Left lung (tissue), 10 donors: Measurements from ENCODE around the gene ZBTB21. TPM values are rescaled to one million over a fixed set of nuclear protein-coding genes. Genes with fewer than 3 reads are reported as not detected.
A peak's percentile ranks its signal among the peaks of the same experiment; 100 is the strongest.

Source experiments
- ATAC-seq: fragments of 200-7000 bp; cut with Tn5 transposase; one replicate; pipeline ENCODE4 v1.9.1; 2020; ENCODE audit warnings: moderate library complexity
- DNase-seq, 4 donors: peaks; one replicate each; pipeline ENCODE4 v3.0.0-alpha.2; 2013 to 2020
- H3K27ac ChIP-seq, 2 donors: fragments of 200-600 bp; sonication (generic) in 1 of 2; one replicate each; pipeline versions ENCODE4 v1.5.0 to v1.8.0; 2020 to 2021
- H3K27me3 ChIP-seq, 2 donors: fragments of 200-600 bp; sonication (generic) in 1 of 2; one replicate each; pipeline versions ENCODE4 v1.5.0 to v1.8.0; 2020 to 2021
- H3K36me3 ChIP-seq, 2 donors: fragments of 200-600 bp; sonication (generic) in 1 of 2; one replicate each; pipeline versions ENCODE4 v1.5.0 to v1.8.0; 2020 to 2021
- H3K4me1 ChIP-seq, 2 donors: fragments of 200-600 bp; one replicate each; pipeline ENCODE4 v1.8.0; 2021
- H3K4me3 ChIP-seq, 2 donors: fragments of 200-600 bp; sonication (generic) in 1 of 2; one replicate each; pipeline versions ENCODE4 v1.5.0 to v1.8.0; 2020 to 2021; ENCODE audit warnings: mild to moderate bottlenecking in 1 of 2
- H3K9me3 ChIP-seq, 2 donors: fragments of 200-600 bp; sonication (generic) in 1 of 2; one replicate each; pipeline versions ENCODE4 v1.5.0 to v1.8.0; 2020 to 2021
- intact Hi-C, 2 donors: fragments of 100-400 bp; cut with DNase I; formaldehyde crosslinking; loops; one replicate each; pipeline versions ENCODE4 v1.11.2 to v1.14.2; 2022
- polyA plus RNA-seq, 6 donors: library from polyadenylated mRNA; unstranded; fragments of 120-200 nt; gene quantifications; one replicate each; pipeline ENCODE4 v1.2.1, GENCODE V29; 2013; ENCODE audit not compliant: insufficient read length in 6 of 6
- total RNA-seq, 2 donors: library from RNA; stranded (reverse); fragmentation: NEBNext Ultra II Directional; extraction: Animal tissue kit (Norgen Biotek cat#: 25700); gene quantifications; one replicate each; pipeline ENCODE4 v1.2.1, GENCODE V29; 2021
- TF ChIP-seq, protein P1 (sequence below), 2 donors: fragments of 200-600 bp; sonication (generic) in 1 of 2; IDR thresholded peaks; one replicate each; pipeline versions ENCODE4 v1.5.0 to v1.8.0; 2021; ENCODE audit warnings: antibody characterized with exemption in 2 of 2
- donor health status: DM: no; HTN: yes; CAD: no.
- donor health status: DM: no; HTN: no; CAD: no.

Gene ZBTB21
- total and polyA plus RNA-seq, 8 donors, result 9.2 to 13.9 (median 10.7) TPM

DNA sequence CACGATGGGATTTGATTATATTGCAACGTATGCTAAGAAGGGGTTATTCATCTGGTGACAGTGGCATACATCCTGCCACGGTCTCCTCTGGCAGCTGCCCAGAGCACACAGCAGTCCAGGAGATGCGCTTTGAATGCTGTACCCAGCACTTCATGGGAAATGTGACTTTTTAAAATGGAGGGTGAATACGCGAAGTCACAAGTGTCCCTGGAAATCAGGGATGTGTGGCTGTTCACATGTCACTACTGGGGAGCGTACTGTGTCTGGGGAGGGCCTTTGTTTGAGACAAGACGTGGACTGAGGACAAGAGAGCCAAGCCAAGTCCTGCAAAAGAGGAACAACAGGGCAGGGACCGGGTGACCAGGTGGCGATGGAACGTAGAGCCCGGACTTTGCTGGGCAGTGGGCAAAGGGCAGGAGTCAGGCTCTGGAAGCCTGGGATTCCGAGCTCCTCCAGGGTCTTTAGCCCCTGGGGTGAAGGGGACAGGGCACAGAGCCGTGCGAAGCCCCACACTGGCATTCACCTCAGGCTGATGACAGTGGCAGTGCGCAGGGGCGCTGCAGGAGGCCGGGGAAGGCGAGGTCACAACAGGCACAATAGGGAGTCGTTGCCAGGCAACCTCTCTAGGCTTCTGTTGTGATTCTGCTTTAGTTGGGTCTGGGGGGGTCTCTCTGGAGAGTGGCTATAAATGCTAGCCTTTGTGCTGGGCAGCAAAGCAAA lies 11.4 kb upstream of the ZBTB21 start:
- intact Hi-C loops, result no loop called here
- H3K4me1 ChIP-seq, result no peaks in the 10 kb centered on the region
- ATAC-seq (no peak), DNase-seq (peak in 1 of 4 donors; percentile 34)
- no peaks in the 10 kb centered on the region for H3K9me3 ChIP-seq
- H3K27me3 ChIP-seq, result no peaks in the 10 kb centered on the region
- TF ChIP-seq, protein P1, sequence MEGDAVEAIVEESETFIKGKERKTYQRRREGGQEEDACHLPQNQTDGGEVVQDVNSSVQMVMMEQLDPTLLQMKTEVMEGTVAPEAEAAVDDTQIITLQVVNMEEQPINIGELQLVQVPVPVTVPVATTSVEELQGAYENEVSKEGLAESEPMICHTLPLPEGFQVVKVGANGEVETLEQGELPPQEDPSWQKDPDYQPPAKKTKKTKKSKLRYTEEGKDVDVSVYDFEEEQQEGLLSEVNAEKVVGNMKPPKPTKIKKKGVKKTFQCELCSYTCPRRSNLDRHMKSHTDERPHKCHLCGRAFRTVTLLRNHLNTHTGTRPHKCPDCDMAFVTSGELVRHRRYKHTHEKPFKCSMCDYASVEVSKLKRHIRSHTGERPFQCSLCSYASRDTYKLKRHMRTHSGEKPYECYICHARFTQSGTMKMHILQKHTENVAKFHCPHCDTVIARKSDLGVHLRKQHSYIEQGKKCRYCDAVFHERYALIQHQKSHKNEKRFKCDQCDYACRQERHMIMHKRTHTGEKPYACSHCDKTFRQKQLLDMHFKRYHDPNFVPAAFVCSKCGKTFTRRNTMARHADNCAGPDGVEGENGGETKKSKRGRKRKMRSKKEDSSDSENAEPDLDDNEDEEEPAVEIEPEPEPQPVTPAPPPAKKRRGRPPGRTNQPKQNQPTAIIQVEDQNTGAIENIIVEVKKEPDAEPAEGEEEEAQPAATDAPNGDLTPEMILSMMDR (IDR thresholded peaks at IDR 0.05), result no peak
- no peak overlapping the region for H3K27ac ChIP-seq
- H3K36me3 ChIP-seq, result no peaks in the 10 kb centered on the region
- no peak overlapping the region for H3K4me3 ChIP-seq

DNA sequence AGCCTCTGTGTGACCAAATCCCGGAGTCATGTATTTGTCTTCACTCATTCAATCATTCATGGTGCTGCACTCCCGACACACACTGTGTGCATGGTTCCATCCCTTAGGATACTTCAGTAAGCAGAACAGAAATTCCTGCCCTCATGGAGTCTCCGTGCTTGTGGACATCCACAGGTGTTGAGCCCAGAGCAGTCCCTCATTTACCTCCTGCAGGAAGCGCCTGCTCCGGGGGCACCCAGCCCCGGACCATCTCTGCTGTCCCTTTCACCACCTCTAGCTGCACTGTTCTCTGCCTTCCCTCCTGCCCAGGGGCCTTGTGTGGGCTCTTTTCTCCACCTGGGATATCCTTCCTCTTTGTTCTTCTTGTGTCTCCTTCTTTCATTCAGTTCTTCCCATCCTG lies 9.5 kb upstream of the ZBTB21 start:
- H3K27me3 ChIP-seq, result no peaks in the 10 kb centered on the region
- H3K4me1 ChIP-seq, result no peaks in the 10 kb centered on the region
- no peak for DNase-seq
- no peaks in the 10 kb centered on the region for H3K36me3 ChIP-seq
- H3K9me3 ChIP-seq, result no peaks in the 10 kb centered on the region
- ATAC-seq, result no peak
- intact Hi-C loops, result no loop called here
- TF ChIP-seq, protein P1 (IDR thresholded peaks at IDR 0.05), result no peak
- no peak overlapping the region for H3K4me3 ChIP-seq
- H3K27ac ChIP-seq, result no peak overlapping the region

DNA sequence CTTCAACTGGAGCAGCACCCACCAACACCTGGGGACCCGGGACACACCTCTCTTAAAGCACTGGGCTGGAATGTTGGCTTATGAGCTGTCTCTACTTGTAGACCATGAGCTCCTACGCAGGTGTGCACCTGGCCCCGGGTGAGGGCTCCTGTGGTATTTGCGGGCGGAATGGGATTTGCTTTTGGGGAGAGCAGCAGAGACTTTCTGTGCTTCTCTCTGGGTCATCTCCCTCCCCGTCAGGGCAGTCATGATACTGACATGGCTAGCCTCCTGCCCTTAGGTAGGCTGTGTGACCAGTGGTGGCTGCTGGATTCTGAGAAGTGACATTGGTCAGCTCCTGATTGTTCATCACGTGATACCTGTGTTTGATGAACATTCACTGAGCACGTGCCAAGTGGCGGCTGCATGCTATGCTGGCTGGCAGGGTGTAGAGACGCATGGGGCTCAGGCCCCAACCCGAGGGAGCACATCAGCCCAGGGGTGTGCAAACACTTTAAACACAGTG lies 9.0 kb upstream of the ZBTB21 start:
- Histone ChIP-seq H3K4me3 (no peak overlapping the region), H3K4me1 (no peaks in the 10 kb centered on the region), H3K9me3 (no peaks in the 10 kb centered on the region), H3K36me3 (no peaks in the 10 kb centered on the region), H3K27ac (no peak overlapping the region), H3K27me3 (no peaks in the 10 kb centered on the region)
- intact Hi-C loops, result no loop called here
- TF ChIP-seq, protein P1 (IDR thresholded peaks at IDR 0.05), result no peak
- DNase-seq (no peak), ATAC-seq (no peak)

DNA sequence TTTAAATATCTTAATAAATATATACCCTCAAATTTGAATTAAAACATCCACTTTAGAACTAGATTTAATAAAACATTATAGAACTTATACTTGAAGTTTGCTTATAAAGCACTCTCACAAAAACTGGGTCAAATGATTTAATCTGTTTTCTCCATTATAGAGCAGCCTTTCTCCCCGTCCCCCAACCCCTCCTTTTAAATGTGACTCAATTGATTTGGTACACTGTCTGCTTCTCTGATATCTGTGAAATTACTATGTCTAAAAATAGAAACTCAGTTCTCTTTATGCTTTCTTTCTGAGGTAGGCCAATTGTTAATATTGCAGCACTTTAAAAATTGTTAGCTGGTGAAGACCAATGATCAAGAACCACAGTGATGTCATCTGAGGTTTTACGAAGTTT lies 6.9 kb upstream of the ZBTB21 start:
- ATAC-seq, result no peak
- intact Hi-C loops, result no loop called here
- no peak overlapping the region for H3K4me3 ChIP-seq
- no peak for DNase-seq
- TF ChIP-seq, protein P1 (IDR thresholded peaks at IDR 0.05), result no peak
- no peak overlapping the region for H3K27ac ChIP-seq
- no peaks in the 10 kb centered on the region for H3K27me3 ChIP-seq
- no peaks in the 10 kb centered on the region for H3K4me1 ChIP-seq
- no peaks in the 10 kb centered on the region for H3K36me3 ChIP-seq
- no peaks in the 10 kb centered on the region for H3K9me3 ChIP-seq

DNA sequence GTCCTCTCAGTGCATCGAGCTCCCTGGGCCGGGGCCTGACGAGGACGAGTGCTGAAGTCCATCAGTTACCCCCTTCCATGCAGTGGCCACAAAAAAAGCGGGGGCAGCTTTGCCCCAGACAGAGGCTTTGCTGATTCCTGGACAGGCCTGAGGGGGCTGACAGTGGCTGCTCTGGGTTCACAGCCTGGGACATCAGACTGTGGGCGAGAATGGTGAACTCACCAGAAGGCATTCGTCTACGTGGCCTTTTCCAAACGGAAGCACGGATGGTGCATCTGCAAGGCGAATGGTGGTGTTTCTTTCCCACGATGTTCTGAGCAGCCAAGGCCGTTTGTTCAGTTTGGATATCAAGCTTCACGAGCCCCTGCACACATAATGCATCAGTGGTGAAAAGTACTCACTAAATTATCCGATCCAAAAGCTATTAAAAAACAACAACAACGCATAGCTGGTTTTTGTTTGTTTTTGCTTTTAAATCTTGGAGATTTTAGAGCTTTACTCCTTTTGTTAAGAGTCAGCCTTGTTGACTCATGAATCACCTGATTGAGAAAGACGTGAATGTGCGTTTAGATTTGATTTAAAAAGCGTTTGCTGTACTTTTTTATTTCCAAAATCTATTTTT lies 6.3 kb upstream of the ZBTB21 start:
- Histone ChIP-seq H3K27ac (no peak overlapping the region), H3K4me3 (no peak overlapping the region), H3K4me1 (peaks cover 0 to under 1% of the 10 kb centered on the region in 2 donors), H3K9me3 (no peaks in the 10 kb centered on the region), H3K36me3 (no peaks in the 10 kb centered on the region), H3K27me3 (peaks cover 0 to 5% of the 10 kb centered on the region in 2 donors)
- TF ChIP-seq, protein P1 (IDR thresholded peaks at IDR 0.05), result no peak
- no peak for DNase-seq
- intact Hi-C loops, result no loop called here
- ATAC-seq, result no peak
